ENCODE measurements around the gene MMGT1.

Gene MMGT1

GRCh38 chrX:135951291-135951690 is 22.5 kb downstream of the MMGT1 start:
- Histone ChIP-seq H2AFZ (ENCODE audit: low read length) (no peak overlapping the region), H3K4me1 (ENCODE audit: low read length) (no peaks in the 10 kb centered on the region), H3K27me3 (replicated peaks; ENCODE audit: insufficient read depth, low read length) (no peaks in the 10 kb centered on the region), H3K27ac (ENCODE audit: low read length) (no peak overlapping the region), H3K79me2 (ENCODE audit: low read length) (no peaks in the 10 kb centered on the region), H3K9ac (ENCODE audit: low read length) (no peak overlapping the region), H3K9me3 (replicated peaks; ENCODE audit: insufficient read depth, low read length) (no peaks in the 10 kb centered on the region), H3K4me2 (ENCODE audit: low read depth, low read length) (no peak overlapping the region), H3K4me3 (ENCODE audit: low read length) (no peak overlapping the region), H3F3A (ENCODE audit: insufficient read depth, low read length) (no peaks in the 10 kb centered on the region), H3K36me3 (replicated peaks; ENCODE audit: insufficient read depth, low read length) (no peaks in the 10 kb centered on the region), H3K9me2 (replicated peaks; ENCODE audit: insufficient read depth, low read length) (no peaks in the 10 kb centered on the region), H4K20me1 (ENCODE audit: insufficient read depth, low read length) (no peaks in the 10 kb centered on the region)
- no peak for TF ChIP-seq CTCF (IDR thresholded peaks at IDR 0.05; ENCODE audit: low read length)
- no peak for TF ChIP-seq EZH2phosphoT487 (IDR thresholded peaks at IDR 0.05; ENCODE audit: low read length)
- TF ChIP-seq EZH2 (optimal IDR thresholded peaks at IDR 0.05; ENCODE audit: low read depth, low read length), result no peak
- DNase-seq, result no peak

DNA sequence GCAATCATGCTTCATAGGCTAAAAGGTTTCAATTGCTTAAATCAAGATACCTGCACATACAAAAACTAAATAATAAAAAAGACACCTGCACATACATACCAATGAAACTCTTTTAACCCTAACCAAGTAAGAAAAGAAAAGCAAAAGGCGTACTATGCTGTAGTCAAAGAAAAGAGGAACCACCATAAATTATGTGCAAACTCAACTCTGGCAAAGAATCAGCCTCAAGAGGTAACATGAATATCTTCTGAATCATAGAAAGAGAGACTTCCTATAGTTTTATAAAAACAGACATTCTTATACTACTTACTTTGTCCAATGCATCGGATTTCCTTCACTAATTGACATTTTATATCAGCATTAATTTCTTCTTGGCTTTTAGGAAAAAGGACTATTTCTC is 29.3 kb downstream of the MMGT1 start:
- Histone ChIP-seq H3K4me1 (ENCODE audit: low read length) (no peaks in the 10 kb centered on the region), H3K27me3 (replicated peaks; ENCODE audit: insufficient read depth, low read length) (no peaks in the 10 kb centered on the region), H3K9me2 (replicated peaks; ENCODE audit: insufficient read depth, low read length) (no peaks in the 10 kb centered on the region), H3K27ac (ENCODE audit: low read length) (no peak overlapping the region), H3K79me2 (ENCODE audit: low read length) (no peaks in the 10 kb centered on the region), H3K4me3 (ENCODE audit: low read length) (no peak overlapping the region), H3F3A (ENCODE audit: insufficient read depth, low read length) (no peaks in the 10 kb centered on the region), H4K20me1 (ENCODE audit: insufficient read depth, low read length) (no peaks in the 10 kb centered on the region), H3K36me3 (replicated peaks; ENCODE audit: insufficient read depth, low read length) (no peaks in the 10 kb centered on the region), H3K9ac (ENCODE audit: low read length) (no peak overlapping the region), H3K9me3 (replicated peaks; ENCODE audit: insufficient read depth, low read length) (no peaks in the 10 kb centered on the region), H2AFZ (ENCODE audit: low read length) (no peak overlapping the region), H3K4me2 (ENCODE audit: low read depth, low read length) (no peak overlapping the region)
- TF ChIP-seq EZH2 (optimal IDR thresholded peaks at IDR 0.05; ENCODE audit: low read depth, low read length) (no peak), CTCF (IDR thresholded peaks at IDR 0.05; ENCODE audit: low read length) (no peak), EZH2phosphoT487 (IDR thresholded peaks at IDR 0.05; ENCODE audit: low read length) (no peak)
- DNase-seq, result no peak

DNA sequence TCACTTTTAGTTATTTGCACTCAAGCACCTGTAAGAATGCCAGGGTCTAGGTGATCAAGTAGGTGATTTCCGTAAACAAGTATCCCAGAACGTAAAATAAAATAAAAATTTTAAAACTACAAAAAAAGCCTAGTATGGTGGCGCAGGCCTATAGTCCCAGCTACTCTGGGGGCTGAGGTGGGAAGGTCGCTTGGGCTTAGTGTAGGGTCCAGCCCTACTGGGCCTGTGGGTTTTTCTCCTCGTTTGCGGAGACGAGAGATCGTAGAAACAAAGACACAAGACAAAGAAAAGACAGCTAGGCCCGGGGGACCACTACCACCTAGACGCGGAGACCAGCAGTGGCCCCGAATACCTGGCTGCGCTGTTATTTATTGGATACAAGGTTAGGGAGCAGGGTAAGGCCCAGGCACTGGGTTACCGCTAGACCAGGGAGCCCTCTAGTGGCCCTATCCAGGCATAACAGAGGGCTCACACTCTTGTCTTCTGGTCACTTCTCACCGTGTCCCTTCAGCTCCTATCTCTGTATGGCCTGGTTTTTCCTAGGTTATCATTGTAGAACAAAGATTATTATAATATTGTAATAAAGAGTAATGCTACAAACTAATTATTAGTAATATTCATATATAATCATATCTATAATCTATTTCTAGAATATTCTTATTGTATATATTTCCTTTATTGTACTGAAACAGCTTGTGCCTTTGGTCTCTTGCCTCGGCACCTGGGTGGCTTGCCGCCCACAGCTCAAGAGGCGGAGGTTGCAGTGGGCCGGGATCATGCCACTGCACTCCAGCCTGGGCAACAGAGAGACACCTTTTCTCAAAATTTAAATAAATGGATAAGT is 41.9 kb downstream of the MMGT1 start:
- peak; percentile 66 for DNase-seq
- H3F3A ChIP-seq (ENCODE audit: insufficient read depth, low read length), result no peaks in the 10 kb centered on the region
- H3K9me3 ChIP-seq (replicated peaks; ENCODE audit: insufficient read depth, low read length), result no peaks in the 10 kb centered on the region
- no peaks in the 10 kb centered on the region for H4K20me1 ChIP-seq (ENCODE audit: insufficient read depth, low read length)
- H2AFZ ChIP-seq (ENCODE audit: low read length), result no peak overlapping the region
- TF ChIP-seq CTCF (IDR thresholded peaks at IDR 0.05; ENCODE audit: low read length) (peak; percentile 61), EZH2 (optimal IDR thresholded peaks at IDR 0.05; ENCODE audit: low read depth, low read length) (no peak)
- H3K9me2 ChIP-seq (replicated peaks; ENCODE audit: insufficient read depth, low read length), result no peaks in the 10 kb centered on the region
- no peaks in the 10 kb centered on the region for H3K4me1 ChIP-seq (ENCODE audit: low read length)
- H3K4me2 ChIP-seq (ENCODE audit: low read depth, low read length), result no peak overlapping the region
- no peaks in the 10 kb centered on the region for H3K79me2 ChIP-seq (ENCODE audit: low read length)
- H3K27me3 ChIP-seq (replicated peaks; ENCODE audit: insufficient read depth, low read length), result no peaks in the 10 kb centered on the region
- H3K36me3 ChIP-seq (replicated peaks; ENCODE audit: insufficient read depth, low read length), result no peaks in the 10 kb centered on the region
- no peak overlapping the region for H3K9ac ChIP-seq (ENCODE audit: low read length)
- no peak overlapping the region for H3K4me3 ChIP-seq (ENCODE audit: low read length)
- H3K27ac ChIP-seq (ENCODE audit: low read length), result no peak overlapping the region
